ENCODE results near the gene NRL. TPM values are rescaled to one million over a fixed set of nuclear protein-coding genes. Genes with fewer than 3 reads are reported as not detected.

Gene NRL
- total RNA-seq, 1 donor from 2014 or later, result 1.8 TPM

DNA sequence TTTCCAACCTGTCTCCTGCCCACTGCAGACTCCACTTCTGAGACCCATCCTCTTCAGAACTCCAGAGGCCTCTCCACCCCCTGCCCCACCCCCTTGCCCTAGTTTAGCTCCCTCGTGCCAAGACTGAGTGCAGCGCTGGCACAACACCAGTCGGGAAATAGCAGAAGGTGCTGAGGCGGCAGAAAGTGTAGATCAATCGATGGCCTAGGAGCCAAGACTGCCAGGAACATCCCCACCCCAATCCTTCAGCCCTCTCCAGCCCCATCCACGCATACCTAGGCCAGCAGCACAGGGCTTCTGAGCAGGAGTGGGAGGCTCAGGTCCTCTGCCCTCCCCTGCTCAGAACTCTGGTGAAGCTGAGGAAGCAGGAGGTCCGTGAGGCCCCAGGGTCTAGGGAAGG, 42.3 kb downstream of the NRL start:
- H3K27ac Mint-ChIP-seq, result no peak overlapping the region
- no peaks in the 10 kb centered on the region for H3K4me1 Mint-ChIP-seq (ENCODE audit: unreplicated experiment)
- no peaks in the 10 kb centered on the region for H3K36me3 Mint-ChIP-seq
- no peaks in the 10 kb centered on the region for H3K9me3 Mint-ChIP-seq
- DNase-seq (ENCODE audit: extremely low spot score, unreplicated experiment), result no peak
- peaks cover 17% of the 10 kb centered on the region for H3K27me3 Mint-ChIP-seq
- no peak overlapping the region for H3K4me3 Mint-ChIP-seq
- TF ChIP-seq, protein P1, sequence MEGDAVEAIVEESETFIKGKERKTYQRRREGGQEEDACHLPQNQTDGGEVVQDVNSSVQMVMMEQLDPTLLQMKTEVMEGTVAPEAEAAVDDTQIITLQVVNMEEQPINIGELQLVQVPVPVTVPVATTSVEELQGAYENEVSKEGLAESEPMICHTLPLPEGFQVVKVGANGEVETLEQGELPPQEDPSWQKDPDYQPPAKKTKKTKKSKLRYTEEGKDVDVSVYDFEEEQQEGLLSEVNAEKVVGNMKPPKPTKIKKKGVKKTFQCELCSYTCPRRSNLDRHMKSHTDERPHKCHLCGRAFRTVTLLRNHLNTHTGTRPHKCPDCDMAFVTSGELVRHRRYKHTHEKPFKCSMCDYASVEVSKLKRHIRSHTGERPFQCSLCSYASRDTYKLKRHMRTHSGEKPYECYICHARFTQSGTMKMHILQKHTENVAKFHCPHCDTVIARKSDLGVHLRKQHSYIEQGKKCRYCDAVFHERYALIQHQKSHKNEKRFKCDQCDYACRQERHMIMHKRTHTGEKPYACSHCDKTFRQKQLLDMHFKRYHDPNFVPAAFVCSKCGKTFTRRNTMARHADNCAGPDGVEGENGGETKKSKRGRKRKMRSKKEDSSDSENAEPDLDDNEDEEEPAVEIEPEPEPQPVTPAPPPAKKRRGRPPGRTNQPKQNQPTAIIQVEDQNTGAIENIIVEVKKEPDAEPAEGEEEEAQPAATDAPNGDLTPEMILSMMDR (conservative IDR thresholded peaks at IDR 0.05), result no peak

DNA sequence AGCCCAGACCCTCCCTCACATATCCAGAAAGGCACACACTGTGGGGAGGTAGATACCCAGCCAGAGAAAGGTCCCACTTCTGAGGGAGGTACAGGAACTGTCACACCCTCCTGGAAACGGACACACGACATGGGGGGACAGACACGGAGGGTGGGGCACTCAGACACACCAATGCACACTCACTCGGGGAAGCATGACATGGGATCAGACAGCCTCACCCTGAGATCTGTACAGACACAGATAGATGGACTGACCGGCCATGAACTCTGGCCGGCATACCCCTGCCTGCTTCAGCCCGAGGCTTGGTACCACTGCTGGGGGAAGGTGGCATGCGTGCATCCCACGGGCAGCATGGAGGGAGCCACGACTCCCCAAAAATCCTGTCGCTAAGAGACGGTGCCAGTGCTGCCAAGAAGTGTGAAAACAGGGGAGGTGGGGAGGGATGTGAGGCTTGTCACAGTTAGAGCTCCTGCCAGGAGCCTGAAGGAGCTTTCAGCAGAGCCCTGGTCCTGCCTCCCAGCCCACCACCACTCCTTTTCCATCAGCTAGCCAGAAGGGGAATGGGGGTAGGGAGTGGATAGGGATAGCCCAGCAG, 42.8 kb downstream of the NRL start:
- no peaks in the 10 kb centered on the region for H3K36me3 Mint-ChIP-seq
- peaks cover 17% of the 10 kb centered on the region for H3K27me3 Mint-ChIP-seq
- TF ChIP-seq, protein P1 (conservative IDR thresholded peaks at IDR 0.05), result no peak
- H3K27ac Mint-ChIP-seq, result no peak overlapping the region
- no peaks in the 10 kb centered on the region for H3K9me3 Mint-ChIP-seq
- H3K4me3 Mint-ChIP-seq, result no peak overlapping the region
- DNase-seq (ENCODE audit: extremely low spot score, unreplicated experiment), result no peak
- H3K4me1 Mint-ChIP-seq (ENCODE audit: unreplicated experiment), result no peaks in the 10 kb centered on the region

DNA sequence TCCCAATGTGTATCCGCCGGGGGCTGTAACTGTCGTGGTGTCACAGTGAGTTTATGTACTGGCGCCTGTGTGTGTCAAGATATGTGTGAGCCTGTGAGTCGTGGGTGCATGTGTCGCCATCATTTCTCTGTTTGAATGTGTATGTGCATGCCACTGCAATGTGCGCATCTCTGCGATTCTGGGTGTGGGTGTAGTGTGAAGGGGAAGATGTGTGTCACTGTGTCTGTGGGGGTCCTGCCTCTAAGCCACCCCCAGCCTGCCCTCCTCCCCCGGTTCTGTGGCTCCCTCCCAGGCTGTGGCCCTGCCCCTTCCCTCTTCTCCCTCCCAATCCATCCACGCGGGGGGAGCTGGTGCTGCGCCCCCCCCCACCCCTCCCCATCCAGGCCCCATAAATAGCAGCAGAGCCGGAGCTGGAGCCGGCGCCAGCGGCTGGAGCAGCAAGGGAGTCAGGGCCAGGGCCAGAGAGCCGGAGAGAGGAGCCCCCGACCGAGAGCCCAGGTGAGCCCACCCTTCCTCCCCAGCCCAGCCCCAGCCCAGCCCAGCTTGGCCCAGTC, 43.5 kb downstream of the NRL start, which contains the start of gene CPNE6:
Gene CPNE6, plus strand, starts transcription at position 419 of the 554 bp plus-strand sequence. CDS start 1,375 bp downstream, outside the sequence.
- TF ChIP-seq, protein P1 (conservative IDR thresholded peaks at IDR 0.05), result no peak
- H3K27me3 Mint-ChIP-seq, result peaks cover 17% of the 10 kb centered on the region
- no peaks in the 10 kb centered on the region for H3K9me3 Mint-ChIP-seq
- no peak within 1 kb of the TSS for H3K27ac Mint-ChIP-seq
- no peak within 1 kb of the TSS for H3K4me3 Mint-ChIP-seq
- no peaks in the 10 kb centered on the region for H3K4me1 Mint-ChIP-seq (ENCODE audit: unreplicated experiment)
- DNase-seq (ENCODE audit: extremely low spot score, unreplicated experiment), result no peak
- H3K36me3 Mint-ChIP-seq, result no peaks in the 10 kb centered on the region

DNA sequence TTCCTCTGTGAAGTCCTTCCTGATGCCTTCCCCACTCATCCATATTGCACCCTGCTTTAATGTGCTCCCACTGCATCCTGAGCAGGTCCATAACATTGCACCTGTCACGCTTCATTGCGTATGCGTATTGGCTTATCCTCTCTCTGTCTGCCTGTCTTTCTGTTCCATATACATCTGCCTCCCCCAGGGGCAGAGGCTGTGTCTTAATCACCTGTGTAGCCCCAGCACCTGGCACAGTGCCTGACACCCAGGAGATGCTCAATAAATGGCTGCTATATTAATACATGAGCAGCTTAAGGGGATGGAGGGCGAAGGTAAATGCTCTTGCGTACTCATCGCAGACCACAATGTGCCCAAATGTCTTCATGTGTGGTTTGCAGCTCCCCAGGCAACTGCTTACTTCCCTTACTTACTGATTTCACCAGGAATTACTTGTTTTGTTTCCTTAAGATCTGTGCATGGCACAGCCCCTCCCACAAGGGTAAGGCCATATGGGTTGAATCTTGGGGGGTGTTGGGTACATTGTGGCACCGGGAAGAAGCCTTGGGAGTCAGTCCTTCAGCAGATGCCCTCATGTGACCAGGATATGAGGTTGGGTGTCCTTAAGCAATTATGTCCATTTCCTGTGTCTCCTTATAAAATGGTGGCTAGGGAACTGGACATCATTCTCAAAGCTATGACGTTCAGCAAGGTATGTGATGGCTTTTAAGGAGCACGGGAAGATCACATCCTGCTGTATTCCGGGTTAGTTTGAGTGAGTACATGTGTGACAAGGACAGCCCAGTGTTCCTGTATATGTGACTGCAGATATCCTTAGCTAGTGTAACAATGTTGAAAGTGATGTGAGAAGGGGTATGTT, 44.2 kb downstream of the NRL start:
- peaks cover 17% of the 10 kb centered on the region for H3K27me3 Mint-ChIP-seq
- no peak overlapping the region for H3K4me3 Mint-ChIP-seq
- H3K27ac Mint-ChIP-seq, result no peak overlapping the region
- H3K9me3 Mint-ChIP-seq, result no peaks in the 10 kb centered on the region
- TF ChIP-seq, protein P1 (conservative IDR thresholded peaks at IDR 0.05), result no peak
- no peaks in the 10 kb centered on the region for H3K4me1 Mint-ChIP-seq (ENCODE audit: unreplicated experiment)
- no peak for DNase-seq (ENCODE audit: extremely low spot score, unreplicated experiment)
- H3K36me3 Mint-ChIP-seq, result no peaks in the 10 kb centered on the region

DNA sequence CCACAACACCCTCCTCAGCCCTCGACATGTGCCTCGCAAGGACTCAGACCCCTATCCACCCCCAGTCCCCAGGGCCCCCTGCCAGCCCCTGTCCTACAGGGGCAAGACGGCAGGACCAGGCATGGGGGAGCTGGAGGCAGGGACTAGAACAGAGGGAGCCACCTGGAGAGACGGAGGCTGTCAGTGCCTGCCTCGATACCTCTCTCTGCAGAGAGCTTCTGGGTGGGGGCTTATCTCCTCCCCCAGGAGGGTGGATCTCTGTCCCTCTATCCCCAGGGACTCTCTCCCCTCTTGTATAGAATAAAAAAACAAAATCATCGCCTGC, 45.4 kb downstream of the NRL start:
- no peaks in the 10 kb centered on the region for H3K36me3 Mint-ChIP-seq
- no peak overlapping the region for H3K27ac Mint-ChIP-seq
- H3K9me3 Mint-ChIP-seq, result no peaks in the 10 kb centered on the region
- peaks cover 17% of the 10 kb centered on the region for H3K27me3 Mint-ChIP-seq
- TF ChIP-seq, protein P1 (conservative IDR thresholded peaks at IDR 0.05), result no peak
- no peak for DNase-seq (ENCODE audit: extremely low spot score, unreplicated experiment)
- no peaks in the 10 kb centered on the region for H3K4me1 Mint-ChIP-seq (ENCODE audit: unreplicated experiment)
- H3K4me3 Mint-ChIP-seq, result no peak overlapping the region
